NCI-H774 (cell line): ENCODE results near the gene DACH2.

ENCODE experiments used
- DNase-seq: peaks from one replicate; lab custom pipeline; 2025; lab: John Stamatoyannopoulos, UW

DACH2 gene

GRCh38 chrX:86806786-86807185 is 658.5 kb downstream of the DACH2 start:
- no peak for DNase-seq

- no peak for DNase-seq
Observed at GRCh38 chrX:86809651-86810050, 661.4 kb downstream of the DACH2 start.

- DNase-seq: no peak
Observed at GRCh38 chrX:86829786-86830185, 681.5 kb downstream of the DACH2 start.

GRCh38 chrX:86830685-86831084 is 682.4 kb downstream of the DACH2 start:
- DNase-seq: no peak

GRCh38 chrX:86845101-86845500 is 696.9 kb downstream of the DACH2 start:
- no peak for DNase-seq
